Breast epithelium (tissue), 3 donors: ENCODE data around the gene NEK6.
"Not testable (repeated sequence)": the region's sequence is repeated elsewhere in the genome, so short reads cannot be mapped to it uniquely, and the experiment has no call there.

ENCODE experiments used
- CTCF ChIP-seq, 3 donors: fragments of 450-650 bp; IDR thresholded peaks; one replicate each; pipeline ENCODE4 v1.5.1; 2016 to 2017; ENCODE audit warnings: antibody characterized with exemption in 3 of 3, mild to moderate bottlenecking in 3 of 3, moderate library complexity in 3 of 3
- POLR2A ChIP-seq: fragments of 450-650 bp; IDR thresholded peaks from one replicate; pipeline ENCODE4 v1.6.1; 2016; ENCODE audit warnings: antibody characterized with exemption, mild to moderate bottlenecking, moderate library complexity
- POLR2AphosphoS5 ChIP-seq, 3 donors: sonication (generic); formaldehyde crosslinking; IDR thresholded peaks; one replicate each; pipeline ENCODE4 v1.6.1; 2017; ENCODE audit warnings: antibody characterized with exemption in 3 of 3

- TF ChIP-seq POLR2A; CTCF (IDR thresholded peaks at IDR 0.05); POLR2AphosphoS5 (IDR thresholded peaks at IDR 0.05): not testable (repeated sequence)
Measured at GRCh38 chr9:124252878-124253277, 4.9 kb upstream of the NEK6 start.
